Left ventricle myocardium inferior (tissue), 1 donor: Measurements from ENCODE around the gene GMFB. TPM values are rescaled to one million over a fixed set of nuclear protein-coding genes. Genes with fewer than 3 reads are reported as not detected.

Source experiments
- DNase-seq: peaks from one replicate; pipeline ENCODE4 v3.0.0-alpha.2; 2020
- H3K27ac ChIP-seq: fragments of 200-600 bp; replicated peaks from 2 replicates; pipeline ENCODE4 v1.8.0; 2021
- H3K27me3 ChIP-seq: fragments of 200-600 bp; 2 replicates; pipeline ENCODE4 v1.8.0; 2021; ENCODE audit warnings: low read depth
- H3K36me3 ChIP-seq: fragments of 200-600 bp; 2 replicates; pipeline ENCODE4 v1.8.0; 2021
- H3K4me1 ChIP-seq: fragments of 200-600 bp; 2 replicates; pipeline ENCODE4 v1.8.0; 2021
- H3K4me3 ChIP-seq: fragments of 200-600 bp; 2 replicates; pipeline ENCODE4 v1.8.0; 2021; ENCODE audit warnings: mild to moderate bottlenecking, moderate library complexity
- H3K9me3 ChIP-seq: fragments of 200-600 bp; replicated peaks from 2 replicates; pipeline ENCODE4 v1.8.0; 2021
- CTCF ChIP-seq: fragments of 200-600 bp; IDR thresholded peaks from 2 replicates; pipeline ENCODE4 v1.8.0; 2021; ENCODE audit warnings: antibody characterized with exemption, mild to moderate bottlenecking, borderline replicate concordance
- intact Hi-C: fragments of 100-400 bp; cut with micrococcal nuclease; formaldehyde crosslinking; loops from one replicate; pipeline ENCODE4 v1.11.0; 2022
- total RNA-seq: library from RNA; stranded (reverse); fragmentation: NEBNext Ultra II Directional; extraction: Animal tissue kit (Norgen Biotek cat#: 25700); gene quantifications from one replicate; pipeline ENCODE4 v1.2.1, GENCODE V29; 2021
- donor health status: DM: no; HTN: yes; CAD: no; lungs with severe emphysema.

The GMFB gene
- total RNA-seq, 1 donor from 2014 or later = 23.4 TPM

DNA sequence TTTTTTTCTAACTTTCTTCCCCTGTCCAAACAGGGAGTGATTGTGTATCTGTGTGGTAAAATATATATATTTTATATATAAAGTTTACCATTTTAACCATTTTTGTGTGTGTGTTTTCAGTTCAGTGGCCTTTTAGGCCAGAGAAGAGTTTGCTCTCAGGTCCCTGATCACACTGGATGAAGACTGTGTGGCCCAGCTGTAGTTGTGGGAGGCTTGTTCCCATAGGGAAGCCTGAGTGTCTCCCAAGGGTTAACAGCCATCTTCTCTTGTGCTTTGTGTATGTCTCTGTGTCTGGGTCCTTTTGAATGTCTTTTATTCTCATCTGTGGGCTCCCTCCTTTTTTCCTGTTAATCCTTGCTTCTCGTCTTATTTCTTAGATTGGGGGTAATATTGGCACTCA lies 44.3 kb upstream of the GMFB start:
- intact Hi-C loops = no loop called here
- Histone ChIP-seq H3K4me1 (peaks cover 18% of the 10 kb centered on the region), H3K9me3 (no peaks in the 10 kb centered on the region), H3K27ac (no peak overlapping the region), H3K4me3 (no peak overlapping the region), H3K36me3 (peaks cover 28% of the 10 kb centered on the region), H3K27me3 (no peaks in the 10 kb centered on the region)
- no peak for DNase-seq
- no peak for TF ChIP-seq CTCF

- Histone ChIP-seq H3K4me1 (peaks cover 18% of the 10 kb centered on the region), H3K9me3 (no peaks in the 10 kb centered on the region), H3K27ac (no peak overlapping the region), H3K27me3 (no peaks in the 10 kb centered on the region), H3K4me3 (no peak overlapping the region), H3K36me3 (peaks cover 22% of the 10 kb centered on the region)
- DNase-seq = no peak
- intact Hi-C loops = no loop called here
- no peak for TF ChIP-seq CTCF
Measured at GRCh38 chr14:54532111-54533012, 43.6 kb upstream of the GMFB start.

DNA sequence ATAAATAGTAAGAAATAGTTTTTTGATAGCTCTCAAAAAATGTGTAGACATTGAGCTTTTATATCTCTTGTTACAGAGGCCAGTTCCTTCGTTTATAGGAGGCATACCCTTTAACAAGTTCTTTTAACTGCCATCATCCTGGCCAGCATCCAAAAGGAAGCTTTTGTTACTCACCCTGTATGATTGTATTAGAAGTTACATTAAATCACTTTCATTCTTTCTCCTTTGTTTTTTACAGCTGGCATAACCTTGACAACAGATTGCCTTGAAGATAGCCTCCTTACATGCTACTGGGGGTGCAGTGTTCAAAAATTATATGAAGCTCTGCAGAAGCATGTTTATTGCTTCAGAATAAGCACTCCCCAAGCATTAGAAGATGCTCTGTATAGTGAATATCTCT lies 41.0 kb upstream of the GMFB start:
- Histone ChIP-seq H3K27me3 (no peaks in the 10 kb centered on the region), H3K9me3 (no peaks in the 10 kb centered on the region), H3K4me1 (peaks cover 9% of the 10 kb centered on the region), H3K27ac (no peak overlapping the region), H3K4me3 (no peak overlapping the region), H3K36me3 (peaks cover 34% of the 10 kb centered on the region)
- DNase-seq = no peak
- intact Hi-C loops = no loop called here
- no peak for TF ChIP-seq CTCF

GRCh38 chr14:54528973-54529372 lies 40.2 kb upstream of the GMFB start:
- DNase-seq = no peak
- H3K4me1 ChIP-seq = peaks cover 9% of the 10 kb centered on the region
- TF ChIP-seq CTCF = no peak
- no peaks in the 10 kb centered on the region for H3K9me3 ChIP-seq
- intact Hi-C loops = no loop called here
- no peak overlapping the region for H3K4me3 ChIP-seq
- no peak overlapping the region for H3K27ac ChIP-seq
- H3K27me3 ChIP-seq = no peaks in the 10 kb centered on the region
- peaks cover 42% of the 10 kb centered on the region for H3K36me3 ChIP-seq

DNA sequence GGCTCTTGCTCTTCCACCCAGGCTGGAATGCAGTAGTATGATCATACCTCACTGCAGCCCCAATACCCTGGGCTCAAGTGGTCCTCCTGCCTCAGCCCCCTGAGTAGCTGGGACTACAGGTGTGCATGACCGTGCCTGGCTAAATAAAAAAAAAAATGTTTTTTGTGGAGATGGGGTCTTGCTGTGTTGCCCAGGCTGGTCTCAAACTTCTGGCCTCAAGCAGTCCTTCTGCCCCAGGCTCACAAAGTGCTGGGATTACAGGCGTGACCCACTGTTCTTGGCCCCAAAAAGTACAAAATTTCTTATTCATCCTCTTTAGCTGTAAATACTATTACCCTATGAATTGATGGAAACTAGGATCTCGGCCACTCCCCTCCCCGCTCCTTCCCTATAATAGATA lies 35.6 kb upstream of the GMFB start:
- no peak for TF ChIP-seq CTCF
- H3K36me3 ChIP-seq = peaks cover 40% of the 10 kb centered on the region
- no peak overlapping the region for H3K27ac ChIP-seq
- intact Hi-C loops = no loop called here
- no peaks in the 10 kb centered on the region for H3K27me3 ChIP-seq
- no peak overlapping the region for H3K4me3 ChIP-seq
- H3K4me1 ChIP-seq = peaks cover 8% of the 10 kb centered on the region
- DNase-seq = no peak
- H3K9me3 ChIP-seq = no peaks in the 10 kb centered on the region
